Measurements from ENCODE around the gene TFR2. TPM values are rescaled to one million over a fixed set of nuclear protein-coding genes. Genes with fewer than 3 reads are reported as not detected.

The TFR2 gene
- total RNA-seq, 1 experiment from 2014 or later: not detected

DNA sequence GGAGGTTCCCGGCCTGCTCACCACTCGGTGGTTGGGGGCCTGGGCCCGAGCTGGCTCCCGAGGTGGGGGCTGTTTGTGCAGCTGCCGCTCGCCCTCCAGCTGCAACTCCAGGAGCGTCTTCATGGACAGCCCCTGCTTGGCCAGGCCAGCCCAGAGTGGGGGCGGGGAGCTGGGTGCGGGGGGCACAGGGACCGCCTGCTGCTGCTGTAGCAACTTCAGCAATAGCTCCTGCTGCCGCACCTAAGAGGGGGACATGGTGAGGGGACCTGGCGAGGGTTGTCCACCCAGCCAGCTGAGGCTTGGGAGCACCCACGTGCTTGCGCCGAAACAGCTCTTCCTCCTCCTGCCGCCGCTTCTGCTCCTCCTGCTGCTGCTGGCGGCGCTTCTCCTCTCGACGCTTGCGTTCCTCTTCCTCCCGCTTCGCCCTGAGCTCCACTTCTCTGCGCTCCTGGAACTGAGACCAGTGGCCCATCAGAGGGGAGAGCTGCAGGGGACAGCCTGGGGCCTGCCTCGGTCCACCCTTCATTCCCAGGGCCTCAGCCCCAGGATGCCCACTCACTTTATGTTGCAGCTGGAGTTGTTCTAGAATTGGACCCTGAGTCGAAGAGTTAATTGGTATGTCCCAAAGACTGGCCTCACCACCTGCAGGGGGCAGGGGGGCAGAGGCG is 41.8 kb upstream of the TFR2 start:
- Mint-ChIP-seq H3K27me3 (ENCODE audit: insufficient read depth, unreplicated experiment) (no peaks in the 10 kb centered on the region), H3K4me3 (ENCODE audit: unreplicated experiment) (no peak overlapping the region), H3K27ac (ENCODE audit: low read depth, unreplicated experiment) (no peak overlapping the region), H3K4me1 (ENCODE audit: insufficient read depth, unreplicated experiment) (peaks cover 7% of the 10 kb centered on the region), H3K9me3 (ENCODE audit: unreplicated experiment) (no peaks in the 10 kb centered on the region), H3K36me3 (ENCODE audit: insufficient read depth, unreplicated experiment) (peaks cover 60% of the 10 kb centered on the region)
- no TSS peak for BruUV-seq (replicated peaks)
- ChIA-PET CTCF (interaction anchor here (0.6 to 10.0 kb wide), 3 partner anchors 8 to 119 kb away, joined by 3 to 103 read pairs (median 3); no protein-coding TSS in a partner anchor), POLR2A (interaction anchor here (1.0 to 3.7 kb wide), 3 partner anchors 11 to 98 kb away, joined by 3 to 24 read pairs (median 6); partner anchors contain the start of genes GIGYF1 and POP7)
- DNase-seq (ENCODE audit: unreplicated experiment): no peak
- TF ChIP-seq, protein P1, sequence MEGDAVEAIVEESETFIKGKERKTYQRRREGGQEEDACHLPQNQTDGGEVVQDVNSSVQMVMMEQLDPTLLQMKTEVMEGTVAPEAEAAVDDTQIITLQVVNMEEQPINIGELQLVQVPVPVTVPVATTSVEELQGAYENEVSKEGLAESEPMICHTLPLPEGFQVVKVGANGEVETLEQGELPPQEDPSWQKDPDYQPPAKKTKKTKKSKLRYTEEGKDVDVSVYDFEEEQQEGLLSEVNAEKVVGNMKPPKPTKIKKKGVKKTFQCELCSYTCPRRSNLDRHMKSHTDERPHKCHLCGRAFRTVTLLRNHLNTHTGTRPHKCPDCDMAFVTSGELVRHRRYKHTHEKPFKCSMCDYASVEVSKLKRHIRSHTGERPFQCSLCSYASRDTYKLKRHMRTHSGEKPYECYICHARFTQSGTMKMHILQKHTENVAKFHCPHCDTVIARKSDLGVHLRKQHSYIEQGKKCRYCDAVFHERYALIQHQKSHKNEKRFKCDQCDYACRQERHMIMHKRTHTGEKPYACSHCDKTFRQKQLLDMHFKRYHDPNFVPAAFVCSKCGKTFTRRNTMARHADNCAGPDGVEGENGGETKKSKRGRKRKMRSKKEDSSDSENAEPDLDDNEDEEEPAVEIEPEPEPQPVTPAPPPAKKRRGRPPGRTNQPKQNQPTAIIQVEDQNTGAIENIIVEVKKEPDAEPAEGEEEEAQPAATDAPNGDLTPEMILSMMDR (IDR thresholded peaks at IDR 0.05; ENCODE audit: unreplicated experiment): no peak
- intact Hi-C loops (cut with micrococcal nuclease): no loop called here

DNA sequence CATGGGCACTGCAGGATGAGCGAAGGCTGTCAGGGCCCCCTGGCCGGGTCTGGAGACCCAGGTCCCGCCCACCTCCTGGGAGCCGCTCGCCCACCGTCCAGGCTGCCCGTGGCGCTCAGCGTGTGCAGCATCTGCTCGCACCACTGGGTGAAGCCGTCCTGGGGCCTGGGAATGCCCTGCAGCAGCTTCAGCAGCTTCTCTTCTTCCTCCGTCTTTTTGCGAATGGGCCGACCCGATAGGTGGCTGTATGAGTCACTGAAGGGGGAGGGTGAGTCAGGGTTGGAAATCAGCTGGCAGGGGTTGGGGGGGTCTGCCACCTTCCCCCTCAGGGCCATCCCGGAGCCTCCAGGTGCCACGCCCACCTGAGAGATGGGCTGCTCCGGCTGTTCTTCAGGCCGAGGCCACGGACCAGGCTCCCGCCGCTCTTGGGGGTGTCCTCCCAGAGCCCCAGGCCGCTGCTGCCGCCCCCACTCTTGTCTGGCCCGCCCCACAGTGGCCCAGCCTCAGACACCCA is 40.9 kb upstream of the TFR2 start:
- Mint-ChIP-seq H3K27me3 (ENCODE audit: insufficient read depth, unreplicated experiment) (no peaks in the 10 kb centered on the region), H3K4me3 (ENCODE audit: unreplicated experiment) (no peak overlapping the region), H3K9me3 (ENCODE audit: unreplicated experiment) (no peaks in the 10 kb centered on the region), H3K27ac (ENCODE audit: low read depth, unreplicated experiment) (no peak overlapping the region), H3K4me1 (ENCODE audit: insufficient read depth, unreplicated experiment) (peaks cover 7% of the 10 kb centered on the region), H3K36me3 (ENCODE audit: insufficient read depth, unreplicated experiment) (peaks cover 60% of the 10 kb centered on the region)
- peak; percentile 36 for DNase-seq (ENCODE audit: unreplicated experiment)
- TF ChIP-seq, protein P1 (IDR thresholded peaks at IDR 0.05; ENCODE audit: unreplicated experiment): no peak
- ChIA-PET CTCF (interaction anchor here (0.6 to 10.0 kb wide), 4 partner anchors 9 to 387 kb away, joined by 3 to 103 read pairs (median 3); no protein-coding TSS in a partner anchor), POLR2A (interaction anchor here (1.0 to 3.7 kb wide), 3 partner anchors 11 to 96 kb away, joined by 5 to 24 read pairs (median 6); partner anchors contain the start of genes FBXO24, GIGYF1, LRCH4 and POP7)
- BruUV-seq (replicated peaks): no TSS peak
- intact Hi-C loops (cut with micrococcal nuclease): no loop called here

DNA sequence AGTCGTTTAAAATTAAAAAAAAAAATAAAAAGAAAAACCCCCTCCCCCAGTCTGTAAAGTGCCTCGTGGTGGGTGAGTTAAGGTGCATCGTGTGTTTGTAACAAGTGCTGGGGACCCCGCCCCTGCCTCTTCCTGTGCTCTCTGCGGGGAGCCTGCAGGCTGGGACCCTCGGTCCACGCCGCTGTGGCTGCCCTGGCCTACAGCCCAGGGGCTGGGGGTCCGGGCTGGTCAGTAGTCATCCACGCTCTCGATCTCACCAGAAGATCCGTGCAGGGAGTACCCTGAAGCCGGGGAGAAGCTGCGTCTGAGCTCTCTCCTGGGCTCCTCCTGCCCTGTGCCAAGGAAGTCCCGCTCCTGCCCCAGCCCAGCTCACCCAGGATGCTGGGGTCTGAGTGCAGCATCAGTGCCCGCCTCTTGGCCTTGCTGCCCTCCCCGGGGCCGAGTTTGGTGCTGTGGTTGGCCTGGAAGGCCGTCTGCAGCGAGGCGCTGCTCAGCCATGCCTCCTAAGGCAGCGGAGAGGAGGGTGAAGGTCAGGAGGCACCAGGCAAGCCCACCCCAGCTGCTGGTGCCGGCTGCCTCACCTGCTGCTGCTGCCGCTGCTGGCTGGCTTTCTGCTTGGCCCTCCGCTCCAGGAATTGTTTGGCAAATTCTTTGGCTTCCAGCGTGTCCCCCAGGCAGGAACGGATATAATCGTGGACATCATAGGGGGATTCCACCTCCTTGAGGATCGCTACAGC is 40.3 kb upstream of the TFR2 start:
- Mint-ChIP-seq H3K27ac (ENCODE audit: low read depth, unreplicated experiment) (no peak overlapping the region), H3K4me3 (ENCODE audit: unreplicated experiment) (no peak overlapping the region), H3K4me1 (ENCODE audit: insufficient read depth, unreplicated experiment) (peaks cover 7% of the 10 kb centered on the region), H3K27me3 (ENCODE audit: insufficient read depth, unreplicated experiment) (no peaks in the 10 kb centered on the region), H3K36me3 (ENCODE audit: insufficient read depth, unreplicated experiment) (peaks cover 63% of the 10 kb centered on the region), H3K9me3 (ENCODE audit: unreplicated experiment) (no peaks in the 10 kb centered on the region)
- intact Hi-C loops (cut with micrococcal nuclease): no loop called here
- TF ChIP-seq, protein P1 (IDR thresholded peaks at IDR 0.05; ENCODE audit: unreplicated experiment): no peak
- ChIA-PET POLR2A (interaction anchor here (1.5 to 3.7 kb wide), 2 partner anchors 12 to 95 kb away, joined by 5 to 24 read pairs; partner anchors contain the start of genes FBXO24, GIGYF1 and LRCH4), CTCF (interaction anchor here (0.6 to 10.0 kb wide), 2 partner anchors 10 to 388 kb away, joined by 3 to 103 read pairs; no protein-coding TSS in a partner anchor)
- DNase-seq (ENCODE audit: unreplicated experiment): no peak
- no TSS peak for BruUV-seq (replicated peaks)

Measured in MCF 10A (cell line).